Ishikawa (cell line): Measurements from ENCODE around the gene DIPK1B.

Experiments used
- CEBPB ChIP-seq: IDR thresholded peaks from 2 replicates; pipeline ENCODE4 v1.6.1; 2012
- CREB1 ChIP-seq: IDR thresholded peaks from 2 replicates; pipeline ENCODE4 v1.6.1; 2012; ENCODE audit warnings: low read depth
- EGR1 ChIP-seq: IDR thresholded peaks from 2 replicates; pipeline ENCODE4 v1.6.1; 2012
- EP300 ChIP-seq: IDR thresholded peaks from 2 replicates; pipeline ENCODE4 v1.6.1; 2012; ENCODE audit warnings: borderline replicate concordance
- FOXM1 ChIP-seq: IDR thresholded peaks from 2 replicates; pipeline ENCODE4 v1.6.1; 2012; ENCODE audit warnings: low read depth, borderline replicate concordance
- MAX ChIP-seq: IDR thresholded peaks from 2 replicates; pipeline ENCODE4 v1.6.1; 2012
- NFIC ChIP-seq: IDR thresholded peaks from 2 replicates; pipeline ENCODE4 v1.6.1; 2012
- RAD21 ChIP-seq: IDR thresholded peaks from 2 replicates; pipeline ENCODE4 v1.6.1; 2012; ENCODE audit warnings: low read depth
- REST ChIP-seq: IDR thresholded peaks from 2 replicates; pipeline ENCODE4 v1.6.1; 2012; ENCODE audit warnings: low read depth, mild to moderate bottlenecking
- TAF1 ChIP-seq: IDR thresholded peaks from 2 replicates; pipeline ENCODE4 v1.6.1; 2012; ENCODE audit warnings: low read depth, mild to moderate bottlenecking
- TEAD4 ChIP-seq: IDR thresholded peaks from 2 replicates; pipeline ENCODE4 v1.6.1; 2012
- USF1 ChIP-seq: IDR thresholded peaks from 2 replicates; pipeline ENCODE4 v1.6.1; 2012
- YY1 ChIP-seq: IDR thresholded peaks from 2 replicates; pipeline ENCODE4 v1.6.1; 2012; ENCODE audit warnings: low read depth

- TF ChIP-seq YY1 (no peak), CEBPB (no peak), REST (no peak), RAD21 (no peak), EP300 (no peak), TAF1 (no peak), FOXM1 (no peak), EGR1 (no peak), CREB1 (no peak), TEAD4 (no peak), NFIC (no peak), MAX (no peak), USF1 (no peak)
Observed at GRCh38 chr9:136673975-136674785, 38.2 kb upstream of the DIPK1B start.
